HG03039 (cell line): ENCODE measurements around the gene POLL.

ENCODE experiments used
- ATAC-seq: cut with Tn5 transposase; IDR thresholded peaks from one replicate; pipeline ENCODE4 v1.9.1; 2021; ENCODE audit warnings: mild to moderate bottlenecking, moderate library complexity; ENCODE audit not compliant: unreplicated experiment

The POLL gene

GRCh38 chr10:101573885-101574753, 13.9 kb downstream of the POLL start:
- ATAC-seq, result no peak

- no peak for ATAC-seq
Observed at GRCh38 chr10:101572785-101573184, 15.3 kb downstream of the POLL start.

DNA sequence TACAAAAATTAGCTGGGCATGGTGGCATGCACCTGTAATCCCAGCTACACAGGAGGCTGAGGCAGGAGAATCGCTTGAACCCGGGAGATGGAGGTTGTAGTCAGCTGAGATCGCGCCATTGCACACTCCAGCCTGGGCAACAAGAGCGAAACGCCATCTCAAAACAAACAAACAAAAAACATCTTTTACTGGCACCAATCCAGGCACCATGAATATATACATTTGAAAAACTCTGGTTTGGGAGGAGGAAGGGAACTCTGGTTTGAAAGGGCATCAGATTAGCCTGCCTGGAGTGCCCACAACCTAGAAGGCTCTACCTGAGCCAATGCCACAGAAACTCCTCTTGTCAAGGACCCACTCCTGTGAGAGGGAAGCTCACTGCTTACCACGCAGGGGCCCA, 15.9 kb downstream of the POLL start:
- ATAC-seq, result no peak

GRCh38 chr10:101571271-101571925, 16.7 kb downstream of the POLL start:
- ATAC-seq, result no peak

GRCh38 chr10:101570428-101571270, 17.4 kb downstream of the POLL start:
- ATAC-seq, result peak; percentile 7

DNA sequence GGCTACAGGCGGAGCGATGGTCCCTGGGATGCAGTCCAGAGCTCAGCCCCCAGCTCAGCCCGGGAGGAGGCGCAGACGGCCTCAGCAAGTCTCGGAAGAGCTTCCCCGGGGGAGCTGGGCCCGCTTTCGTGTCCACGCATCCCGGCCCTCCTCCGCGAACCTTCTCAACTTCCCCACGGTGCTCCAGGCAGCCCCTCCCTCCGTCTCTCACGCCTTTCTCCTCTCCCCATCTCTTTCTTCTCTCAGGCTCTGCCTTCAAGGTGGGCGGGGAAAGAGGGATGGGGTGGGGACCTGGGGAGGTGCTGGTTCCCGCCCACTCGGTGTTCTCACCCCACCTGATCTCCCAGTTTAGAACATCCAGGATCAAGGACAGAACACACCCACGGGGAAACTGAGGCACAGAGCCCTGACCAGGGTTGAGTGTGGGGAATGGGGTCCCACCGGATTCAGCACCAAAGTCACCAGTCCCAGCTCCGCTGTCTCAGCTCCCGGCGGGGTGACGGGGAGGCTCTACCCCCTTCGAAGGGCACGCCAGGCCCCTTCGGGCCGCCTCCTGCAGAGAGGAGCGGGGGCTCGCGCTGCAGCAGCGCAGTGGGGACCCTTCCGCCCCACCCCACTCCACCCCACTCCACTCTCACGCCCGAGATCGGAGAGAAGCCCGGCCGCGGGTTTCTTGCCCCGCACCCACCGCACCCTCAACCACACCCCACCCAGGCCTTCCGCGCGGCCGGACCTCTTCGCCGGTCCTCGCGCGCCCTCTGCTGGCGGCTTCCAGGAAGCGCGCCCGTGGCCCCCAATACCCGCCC, 18.2 kb downstream of the POLL start:
- ATAC-seq, result peak; percentile 63

DNA sequence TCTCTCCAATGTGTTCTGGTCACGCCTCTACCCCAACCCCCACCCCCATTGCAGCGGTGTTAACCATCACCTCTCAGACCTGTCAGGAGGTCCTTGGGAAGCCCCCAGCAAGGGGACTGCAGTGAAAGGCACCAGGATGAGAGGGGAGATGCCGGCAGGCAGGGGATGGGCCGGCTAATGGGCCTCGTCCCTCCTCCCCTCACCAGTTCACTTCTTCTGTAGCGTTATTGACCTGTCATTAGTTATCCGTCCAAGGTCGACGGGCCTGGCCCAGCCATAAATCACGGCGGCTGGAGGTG, 18.8 kb downstream of the POLL start:
- ATAC-seq, result no peak

DNA sequence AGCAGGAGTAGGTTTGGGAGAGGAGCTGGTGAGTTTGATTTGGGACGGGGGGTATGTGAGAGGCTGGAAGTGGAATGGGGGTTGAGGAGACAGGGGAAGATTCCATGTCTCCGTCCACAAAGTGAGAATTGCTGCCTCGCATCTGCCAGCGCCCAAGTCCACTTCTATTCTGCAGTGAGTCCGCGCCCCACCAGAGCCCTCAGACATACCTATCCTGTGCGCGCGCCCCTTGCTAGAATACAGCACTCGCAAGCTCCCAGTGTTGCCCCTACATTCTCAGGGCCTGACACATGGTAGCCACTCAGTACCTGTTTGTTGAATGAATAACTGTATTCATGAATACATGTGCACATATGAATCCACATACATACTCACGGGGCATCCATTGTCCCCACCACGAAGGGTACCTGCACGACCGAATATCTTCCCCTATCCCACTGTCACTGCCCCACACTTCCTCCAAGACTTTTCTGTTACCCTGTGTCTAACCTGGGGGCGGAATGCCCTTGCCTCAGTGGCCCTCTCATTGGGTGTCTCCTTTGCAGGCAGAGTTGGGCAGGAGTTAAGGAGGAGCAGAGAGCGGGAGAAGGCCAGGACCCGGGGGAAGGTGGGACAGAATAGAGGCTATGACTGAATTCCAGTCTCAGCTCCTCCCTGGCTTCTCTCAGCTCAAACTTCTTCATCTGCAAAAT, 19.9 kb downstream of the POLL start:
- ATAC-seq, result no peak

DNA sequence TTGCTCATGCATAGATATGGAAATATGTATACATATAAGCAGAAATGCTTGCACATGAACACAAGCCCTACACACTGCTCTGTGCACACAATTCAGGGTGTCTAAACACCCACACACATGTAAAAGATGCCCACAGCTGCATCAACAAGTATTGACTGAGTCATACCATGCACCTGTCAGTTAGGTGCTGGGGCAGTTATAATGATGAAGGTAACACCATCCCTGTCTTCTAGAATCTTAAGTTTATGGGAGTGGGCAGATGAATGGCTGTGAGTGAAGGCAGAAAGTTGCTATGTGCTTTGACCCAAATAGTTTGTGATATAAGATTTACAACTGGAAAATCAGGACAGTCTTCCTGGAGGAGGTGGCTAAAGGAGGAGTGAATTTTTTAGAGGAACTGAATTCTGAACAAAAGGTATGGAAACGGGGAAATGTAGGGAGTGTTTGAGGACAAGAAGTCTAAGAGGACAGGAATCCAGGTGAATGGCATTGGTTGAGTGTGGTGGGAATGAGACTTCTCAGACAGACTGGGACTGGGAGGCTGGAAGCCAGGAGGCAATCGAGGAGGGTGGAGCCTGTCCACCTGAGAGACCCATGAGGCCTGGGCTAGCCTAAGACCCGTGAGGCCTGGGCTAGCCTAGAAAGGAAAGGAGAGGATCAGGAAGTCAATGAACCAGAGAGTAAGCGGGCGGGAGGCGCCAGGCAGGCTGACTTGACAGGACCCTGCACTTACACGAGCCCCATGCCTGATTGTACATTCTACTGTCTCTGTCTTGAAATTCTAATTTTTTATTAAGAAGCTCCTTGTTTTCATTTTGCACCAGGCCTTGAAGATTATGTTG, 20.7 kb downstream of the POLL start:
- ATAC-seq, result no peak

- ATAC-seq, result no peak
Observed at GRCh38 chr10:101566333-101567164, 21.5 kb downstream of the POLL start.

- ATAC-seq, result no peak
Observed at GRCh38 chr10:101565936-101566332, 22.1 kb downstream of the POLL start.

DNA sequence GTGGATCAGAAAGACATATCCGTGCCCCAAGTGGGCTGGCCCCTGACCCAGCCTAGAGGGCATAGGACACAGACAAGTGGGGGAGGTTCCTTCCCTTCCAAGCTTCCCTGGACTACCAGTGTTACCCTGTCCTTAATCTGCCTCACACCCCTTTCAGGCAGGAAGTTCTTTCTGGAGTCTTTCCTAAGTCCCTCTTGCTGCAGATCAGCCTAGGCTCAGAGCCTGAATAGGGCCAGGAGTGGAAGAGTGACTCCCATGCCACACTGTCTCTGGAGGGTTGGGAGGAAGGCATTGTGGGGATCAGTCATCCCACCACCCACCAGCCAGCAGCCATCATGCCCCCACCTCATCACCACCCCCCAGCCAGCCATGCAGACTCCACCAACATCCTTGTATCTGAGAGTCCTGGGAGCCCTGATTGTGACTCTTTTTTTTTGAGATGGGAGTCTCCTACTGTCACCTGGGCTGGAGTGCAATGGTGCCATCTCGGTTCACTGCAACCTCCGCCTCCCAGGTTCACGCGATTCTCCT, 22.6 kb downstream of the POLL start:
- ATAC-seq, result no peak

GRCh38 chr10:101564490-101564991, 23.5 kb downstream of the POLL start:
- ATAC-seq, result no peak

DNA sequence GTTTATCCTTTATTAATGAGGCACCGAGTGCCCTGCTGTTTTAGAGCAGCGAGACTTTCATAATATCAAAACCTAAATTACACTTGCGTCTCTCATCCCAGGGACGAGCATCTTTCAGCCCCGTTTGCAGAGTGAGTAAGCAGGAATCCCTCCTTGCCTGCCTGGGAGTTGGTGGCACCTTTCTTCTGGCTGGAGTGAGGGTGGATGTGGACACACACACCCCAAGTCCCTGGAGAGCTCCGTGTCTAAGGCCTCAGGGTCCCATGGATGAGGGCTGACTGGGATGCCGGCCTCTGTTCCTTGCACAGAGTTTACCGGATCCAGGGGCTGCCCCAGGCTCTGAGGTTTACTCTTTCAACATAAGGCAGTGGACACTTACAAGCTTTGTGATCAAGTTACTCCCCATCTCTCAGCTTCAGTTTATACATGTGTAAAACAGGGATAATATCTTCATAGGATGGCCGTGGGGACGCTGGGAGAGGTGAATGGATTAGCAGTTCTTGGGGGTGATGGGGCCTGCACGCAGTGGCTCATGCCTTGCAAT, 24.5 kb downstream of the POLL start:
- no peak for ATAC-seq

DNA sequence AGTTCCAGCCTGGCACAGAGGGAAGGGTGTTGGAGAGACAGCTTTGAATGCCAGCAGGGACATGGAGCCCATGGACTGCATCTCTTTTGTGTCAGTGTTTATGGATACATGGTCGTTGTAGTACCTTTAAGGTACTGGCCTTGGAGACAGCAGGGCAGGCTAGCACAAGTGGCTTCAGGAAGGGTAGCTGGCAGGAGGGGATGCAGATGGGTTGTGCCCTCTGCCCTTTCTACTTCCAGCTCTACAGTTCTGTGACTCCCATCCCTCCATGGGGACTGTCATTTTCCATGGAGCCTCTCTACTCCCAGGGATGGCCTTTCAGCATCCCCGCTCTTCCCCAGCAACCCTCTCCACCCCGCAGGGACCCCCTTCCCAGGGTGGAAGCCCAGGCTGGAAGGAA, 25.1 kb downstream of the POLL start:
- ATAC-seq, result no peak

DNA sequence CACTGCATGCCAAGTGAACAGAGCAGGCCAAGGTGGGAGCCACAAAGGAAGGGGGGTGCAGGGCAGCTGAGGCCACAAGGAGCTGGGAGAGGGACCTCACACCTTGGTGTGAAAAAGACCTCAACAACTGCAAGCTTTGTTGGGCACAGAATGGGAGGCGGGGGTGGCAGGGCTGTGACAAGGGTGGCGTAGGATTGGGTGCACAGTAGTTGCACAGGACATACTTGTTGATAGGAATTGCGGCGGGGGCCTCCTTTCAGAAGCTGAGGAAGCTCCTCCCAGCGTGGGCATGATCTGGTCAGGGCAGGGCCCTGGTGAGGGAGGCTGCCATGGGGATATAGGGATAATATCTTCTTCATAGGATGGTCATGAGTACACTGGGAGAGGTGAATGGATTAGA, 25.8 kb downstream of the POLL start:
- ATAC-seq, result no peak

GRCh38 chr10:101561068-101561915, 26.8 kb downstream of the POLL start:
- ATAC-seq, result no peak
